HG03097 (cell line): ENCODE results near the gene EPYC.
"Not testable (repeated sequence)": the region's sequence is repeated elsewhere in the genome, so short reads cannot be mapped to it uniquely, and the experiment has no call there.

Experiments
- ATAC-seq: cut with Tn5 transposase; IDR thresholded peaks from one replicate; pipeline ENCODE4 v1.9.1; 2021; ENCODE audit not compliant: unreplicated experiment, low FRiP score

Gene EPYC

DNA sequence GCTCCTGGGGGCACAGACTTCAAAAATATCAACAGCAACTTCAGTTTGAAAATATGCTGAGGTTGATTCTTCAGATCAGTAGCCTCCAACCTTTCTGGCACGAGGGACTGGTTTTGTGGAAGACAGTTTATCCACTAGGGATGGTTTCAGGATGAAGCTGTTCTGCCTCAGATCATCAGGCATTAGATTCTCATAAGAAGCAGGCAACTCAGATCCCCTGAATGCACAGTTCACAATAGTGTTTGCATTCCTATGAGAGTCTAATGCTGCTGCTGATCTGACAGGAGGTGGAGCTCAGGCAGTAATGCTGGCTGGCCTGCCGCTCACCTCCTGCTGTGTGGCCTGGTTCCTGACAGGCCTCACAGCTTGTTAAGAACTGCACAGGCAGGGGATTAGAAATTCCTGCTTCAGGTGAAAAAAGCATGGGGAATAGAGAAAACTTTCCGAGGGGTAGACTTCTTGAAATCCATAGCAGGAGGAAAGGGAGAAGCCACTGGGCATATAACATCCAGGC is 12.8 kb downstream of the EPYC start:
- ATAC-seq: no peak

DNA sequence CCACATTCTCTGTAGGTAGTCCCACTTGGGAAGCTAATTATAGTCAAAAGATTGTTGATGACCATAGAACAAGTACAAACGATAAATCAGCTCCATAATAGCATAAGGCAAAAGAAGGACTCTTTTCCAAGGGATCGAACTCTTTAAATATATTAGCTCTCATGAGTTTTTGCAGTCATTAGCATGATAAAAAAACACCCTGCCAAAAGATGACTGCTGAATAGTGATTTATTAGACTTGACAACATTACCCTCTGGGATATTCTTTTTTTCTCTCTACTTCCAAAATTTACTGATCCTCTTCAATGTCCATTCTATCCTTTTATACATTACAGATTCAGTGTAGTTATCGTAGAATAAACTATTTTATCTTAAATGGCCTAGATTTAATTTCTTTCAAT is 14.2 kb downstream of the EPYC start:
- ATAC-seq: no peak

DNA sequence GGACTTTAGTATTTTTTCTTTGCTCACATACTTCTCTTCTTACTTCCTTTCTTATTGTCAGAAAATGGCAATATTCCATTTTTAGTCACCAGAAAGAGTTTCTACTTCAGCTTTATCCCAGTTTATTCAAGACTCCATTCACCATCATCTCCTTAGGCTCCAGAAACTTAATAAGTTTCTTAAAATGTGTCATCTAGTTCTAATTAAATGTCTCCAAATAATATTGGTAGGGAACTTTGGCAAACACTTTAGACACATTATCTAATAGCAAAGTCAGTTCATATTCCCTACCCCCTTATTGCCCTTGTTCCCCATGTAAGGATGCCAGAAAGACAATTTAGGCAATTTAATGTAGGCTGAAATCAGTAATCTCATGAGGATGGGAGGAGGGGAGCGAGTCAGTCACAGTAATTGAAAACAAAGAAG is 15.1 kb downstream of the EPYC start:
- ATAC-seq: no peak

DNA sequence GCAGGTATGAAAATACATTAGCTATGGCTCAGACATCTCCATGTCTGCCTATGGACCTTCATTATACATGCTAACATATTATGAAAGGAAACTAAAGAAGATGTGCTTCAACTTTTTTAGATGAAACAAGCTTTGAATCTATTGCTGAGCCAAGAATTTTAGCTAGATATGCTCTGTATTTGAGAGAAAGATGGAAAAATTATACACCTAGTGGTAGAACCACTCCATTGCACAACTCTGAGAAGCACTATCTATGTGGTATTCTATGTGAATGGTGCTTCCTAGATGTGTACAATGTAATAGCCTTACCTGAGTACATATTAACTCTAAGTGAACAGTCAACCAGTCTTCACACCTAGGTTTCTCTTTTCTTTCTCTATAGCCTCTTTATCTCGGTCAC is 17.3 kb downstream of the EPYC start:
- ATAC-seq: no peak

DNA sequence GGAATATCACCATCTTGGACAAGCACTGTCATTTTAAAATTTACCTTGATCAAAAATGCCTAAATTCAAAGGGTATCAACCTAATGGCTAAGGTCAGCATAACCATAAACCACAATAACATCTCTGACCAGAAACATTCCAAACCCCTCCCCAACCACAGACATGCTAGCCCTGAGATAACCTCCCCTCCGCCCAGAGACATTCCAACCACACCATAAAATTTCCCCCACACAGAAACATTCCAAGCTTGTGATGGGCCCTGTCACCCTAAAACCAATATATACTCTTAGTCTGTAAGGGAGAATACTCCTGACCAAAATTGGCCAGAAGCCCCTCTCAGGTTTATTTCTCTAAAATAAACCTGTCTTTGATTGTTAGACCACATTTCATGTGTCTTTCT is 17.7 kb downstream of the EPYC start:
- no peak for ATAC-seq

DNA sequence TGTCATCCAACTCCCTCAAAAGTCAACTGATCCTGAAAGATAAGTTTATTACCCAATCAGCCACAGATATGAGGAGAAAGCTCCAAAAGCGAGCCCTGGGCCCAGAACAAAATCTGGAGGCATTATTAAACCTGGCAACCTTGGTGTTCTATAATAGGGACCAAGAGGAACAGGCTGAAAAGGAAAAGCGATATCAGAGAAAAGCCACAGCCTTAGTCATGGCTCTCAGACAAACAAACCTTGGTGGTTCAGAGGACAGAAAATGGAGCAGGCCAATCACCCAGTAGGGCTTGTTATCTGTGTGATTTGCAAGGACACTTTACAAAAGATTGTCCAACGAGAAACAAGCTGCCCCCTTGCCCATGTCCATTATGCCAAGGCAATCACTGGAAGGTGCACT is 19.4 kb downstream of the EPYC start:
- ATAC-seq: not testable (repeated sequence)

DNA sequence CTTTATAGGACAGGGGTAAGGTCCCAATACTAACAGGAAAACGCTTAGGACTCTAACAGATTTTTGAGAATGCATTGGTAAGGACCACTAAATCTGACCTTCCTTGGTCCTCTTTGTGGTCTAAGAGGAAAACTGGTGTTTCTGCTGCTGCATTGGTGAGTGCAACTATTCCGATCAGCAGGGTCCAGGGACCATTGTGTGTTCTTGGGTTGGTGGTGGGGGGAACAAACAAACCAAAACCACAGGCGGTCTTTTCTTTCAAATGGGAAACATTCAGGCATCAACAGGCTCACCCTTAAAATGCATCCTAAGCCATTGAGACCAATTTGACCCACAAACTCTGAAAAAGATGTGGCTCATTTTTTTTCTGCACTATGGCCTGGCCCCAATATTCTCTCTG is 20.7 kb downstream of the EPYC start:
- no peak for ATAC-seq

DNA sequence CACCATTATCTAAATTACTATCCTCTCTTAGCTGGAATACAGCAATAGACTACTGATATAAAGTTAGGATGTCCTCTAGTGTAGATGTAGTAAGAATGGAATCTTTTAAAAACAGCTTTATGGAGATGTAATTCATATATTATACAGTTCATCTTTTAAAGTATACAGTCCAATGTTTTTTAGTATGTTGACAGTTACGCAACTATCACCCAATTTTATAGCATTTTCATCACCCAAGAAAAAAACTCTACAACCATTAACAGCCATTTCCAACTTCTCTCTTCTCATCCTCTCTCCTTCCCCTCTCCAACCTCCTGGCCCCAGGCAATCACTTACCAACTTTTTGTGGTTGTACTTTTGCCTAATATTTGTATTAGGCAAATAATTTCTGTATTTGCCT is 22.6 kb downstream of the EPYC start:
- no peak for ATAC-seq

DNA sequence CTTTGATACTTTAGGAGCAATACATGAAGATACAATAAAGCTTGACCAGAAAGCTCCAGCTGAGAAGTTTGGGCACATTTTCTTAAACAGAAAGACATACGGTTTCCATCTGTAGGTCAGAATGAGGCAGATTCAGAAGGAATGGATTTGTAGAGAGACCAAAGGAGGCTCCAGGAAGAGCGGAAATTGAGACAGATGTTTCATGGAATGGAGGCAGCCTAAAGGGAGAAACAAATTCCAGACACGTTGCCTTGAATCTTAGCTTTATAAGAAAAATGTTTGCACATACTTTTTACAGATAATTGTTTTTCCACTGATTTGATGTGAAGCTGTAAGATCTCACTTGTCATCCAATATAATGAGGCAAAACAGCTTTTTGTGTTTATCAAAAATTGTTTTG is 24.8 kb downstream of the EPYC start:
- no peak for ATAC-seq

DNA sequence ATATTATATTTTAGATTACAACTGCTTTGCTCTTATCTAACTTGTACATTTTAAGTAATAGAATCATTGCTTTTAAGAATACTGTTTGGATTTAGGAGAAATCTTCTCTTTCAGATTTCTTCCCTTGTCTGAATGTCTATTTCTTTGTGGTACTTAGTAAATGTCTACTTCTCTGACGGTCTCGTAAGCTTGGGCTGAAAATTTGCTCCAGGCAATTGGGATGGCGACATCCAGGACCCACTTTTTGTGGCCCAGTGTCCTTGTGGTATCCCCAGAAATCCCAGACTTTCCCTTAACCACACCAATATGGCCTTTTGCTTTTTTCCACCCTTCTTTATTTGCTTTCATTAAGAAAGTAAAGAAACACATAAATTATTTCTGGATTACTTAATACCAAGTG is 25.8 kb downstream of the EPYC start:
- no peak for ATAC-seq

DNA sequence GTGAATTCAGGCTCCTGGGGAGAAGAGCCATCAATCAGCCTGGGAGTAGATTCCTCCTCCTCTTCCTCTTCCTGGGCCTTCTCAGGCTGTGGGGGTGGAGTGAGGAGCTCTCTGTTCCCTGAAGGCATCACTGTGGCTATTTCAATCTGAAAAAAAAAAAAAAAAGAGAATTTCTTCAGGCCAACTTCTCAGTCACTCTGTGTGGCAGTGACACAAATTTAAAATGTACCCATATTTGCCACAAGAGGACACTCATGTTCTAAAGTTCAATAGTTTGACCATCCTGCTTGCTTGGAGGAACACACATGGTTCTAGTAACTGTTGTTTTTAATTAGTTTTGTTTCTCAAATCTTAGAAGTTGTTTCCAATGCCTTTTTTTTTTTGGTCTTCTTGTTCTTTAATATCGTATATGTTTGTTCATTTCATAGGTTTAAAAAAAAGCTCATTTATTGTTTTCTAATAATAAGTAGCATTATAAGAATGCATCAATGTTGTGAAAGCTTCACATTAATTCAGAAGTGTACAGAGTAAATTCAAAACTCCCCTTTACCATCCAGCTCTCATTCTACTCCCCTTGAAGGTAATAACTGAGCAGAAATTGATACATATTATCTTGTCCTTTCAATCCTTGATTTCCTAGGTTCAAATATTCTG is 26.5 kb downstream of the EPYC start:
- no peak for ATAC-seq

DNA sequence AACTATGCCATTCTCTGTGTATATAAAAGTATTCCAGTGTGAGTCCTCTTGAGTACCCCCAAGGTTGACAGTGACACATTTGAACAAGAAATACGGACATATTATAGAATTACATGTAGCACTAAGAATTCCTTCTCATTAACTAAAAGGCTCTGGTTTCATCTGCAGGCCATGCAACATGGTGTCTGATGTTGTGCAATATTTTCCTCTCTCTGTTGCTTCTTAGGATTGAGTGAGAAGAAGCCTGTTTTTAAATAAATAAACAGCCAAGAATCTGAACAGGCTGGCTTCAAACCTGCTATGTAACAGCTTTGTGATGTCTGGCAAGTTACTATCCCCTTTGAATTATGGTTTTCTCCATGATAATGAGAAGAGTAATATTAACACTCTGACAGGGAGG is 27.5 kb downstream of the EPYC start:
- no peak for ATAC-seq

DNA sequence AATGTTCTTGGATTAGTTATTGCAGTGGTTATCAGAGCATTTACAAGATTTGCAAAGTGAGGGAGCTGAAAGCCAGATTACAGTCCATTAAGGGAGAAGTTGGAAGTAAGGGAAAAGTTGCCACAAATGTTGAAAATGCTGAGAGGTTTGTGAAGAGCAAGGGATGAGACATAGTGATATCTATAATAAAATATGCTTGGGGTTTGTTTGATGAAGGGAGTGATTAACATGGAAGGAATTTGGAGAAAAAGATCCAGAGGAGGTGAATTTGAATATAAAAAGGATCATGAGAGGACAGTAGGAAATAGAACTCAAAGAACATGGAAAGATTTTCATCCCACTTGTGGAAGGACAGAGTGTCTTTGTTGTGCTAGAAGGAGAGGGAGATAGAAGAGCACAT is 30.5 kb downstream of the EPYC start:
- no peak for ATAC-seq

DNA sequence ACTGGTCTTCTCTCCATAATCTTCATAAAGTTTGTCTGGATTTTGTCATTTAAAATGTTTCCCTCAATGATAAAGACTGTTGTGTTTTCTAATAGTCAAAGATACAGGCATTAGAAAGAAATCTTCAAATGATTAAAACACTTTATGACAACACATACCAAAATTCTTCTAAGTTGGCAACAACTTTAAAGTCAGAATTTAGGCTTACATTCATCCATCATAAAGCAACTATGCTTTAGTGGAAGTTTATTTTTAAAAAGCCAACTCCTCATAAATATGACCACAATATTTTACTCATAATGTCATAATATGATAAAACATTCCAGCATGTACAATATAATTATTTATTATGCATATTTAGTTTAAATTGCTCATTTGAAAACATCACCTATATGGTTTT is 32.5 kb downstream of the EPYC start:
- ATAC-seq: no peak

DNA sequence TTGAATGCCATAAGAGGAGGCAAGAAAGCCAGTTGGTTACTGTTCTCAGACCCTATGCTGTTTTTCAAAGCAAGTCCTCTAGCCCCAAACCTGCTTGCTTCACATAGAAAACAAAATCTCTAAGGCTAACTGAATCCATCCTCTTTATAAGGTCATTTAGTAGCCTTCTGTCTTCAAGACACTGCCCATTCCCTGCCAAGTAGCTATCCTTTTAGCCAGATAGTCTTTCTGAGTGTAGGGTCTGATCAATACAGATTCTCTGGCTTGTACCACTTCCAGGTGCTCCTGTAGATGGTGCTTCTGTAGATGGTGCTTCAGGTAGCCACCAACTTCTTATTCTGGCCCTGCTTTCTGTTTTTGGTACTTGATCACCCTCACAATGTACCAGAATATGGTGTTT is 33.9 kb downstream of the EPYC start:
- ATAC-seq: no peak

DNA sequence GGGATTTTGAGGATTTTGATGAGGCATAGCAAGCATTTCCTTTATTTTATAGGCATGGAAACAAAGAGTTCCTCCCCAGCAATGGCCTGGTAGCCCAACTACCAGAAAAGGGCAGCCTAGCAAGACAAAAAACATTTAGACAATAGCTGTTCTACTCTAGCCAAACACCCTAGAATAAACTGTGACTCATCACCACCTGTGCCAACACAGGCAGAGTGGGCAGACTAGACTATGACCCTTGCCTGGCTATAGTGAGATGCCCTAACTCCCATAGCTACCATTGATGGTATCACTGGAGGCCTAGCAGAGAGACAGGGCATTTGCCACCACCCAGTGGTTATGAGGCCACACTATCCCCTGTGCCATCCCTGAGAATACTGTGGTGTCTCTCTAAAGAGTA is 34.3 kb downstream of the EPYC start:
- no peak for ATAC-seq

DNA sequence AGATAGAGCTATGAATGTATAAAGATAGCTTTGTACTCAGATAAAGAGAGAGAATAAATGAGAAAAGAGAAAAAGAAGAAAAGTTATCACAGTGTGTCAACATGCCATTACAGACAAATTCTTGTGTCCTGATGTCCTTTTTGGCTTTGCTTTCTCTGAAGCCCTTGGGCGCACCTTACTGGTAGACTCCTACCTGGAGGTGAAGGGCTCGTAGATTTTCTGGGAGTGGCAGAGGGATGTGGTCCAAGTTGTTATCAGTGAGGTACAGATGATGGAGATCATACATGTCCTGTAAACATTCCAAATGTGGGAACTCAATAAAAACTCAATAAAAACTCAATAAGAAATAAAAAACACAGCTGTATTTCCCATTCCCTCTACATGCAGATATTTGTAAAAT is 34.9 kb downstream of the EPYC start:
- no peak for ATAC-seq

DNA sequence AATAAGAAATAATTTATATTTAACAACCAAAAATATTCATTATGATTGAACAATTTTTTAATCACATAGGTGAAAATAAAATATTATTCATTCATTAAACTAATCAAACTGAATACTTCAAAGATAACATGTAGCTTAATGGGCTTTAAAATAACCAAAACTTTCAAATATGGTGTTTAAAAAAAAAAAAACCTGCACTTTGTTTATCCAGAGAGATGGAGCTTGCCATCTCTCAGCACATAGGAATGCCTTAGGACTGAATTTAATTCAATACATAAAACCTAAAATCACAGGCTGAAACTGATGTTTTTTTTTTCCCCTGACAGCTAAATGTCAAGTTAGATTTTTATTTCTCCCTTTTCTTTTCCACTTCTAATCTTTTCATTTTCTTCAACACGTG is 35.4 kb downstream of the EPYC start:
- ATAC-seq: no peak

DNA sequence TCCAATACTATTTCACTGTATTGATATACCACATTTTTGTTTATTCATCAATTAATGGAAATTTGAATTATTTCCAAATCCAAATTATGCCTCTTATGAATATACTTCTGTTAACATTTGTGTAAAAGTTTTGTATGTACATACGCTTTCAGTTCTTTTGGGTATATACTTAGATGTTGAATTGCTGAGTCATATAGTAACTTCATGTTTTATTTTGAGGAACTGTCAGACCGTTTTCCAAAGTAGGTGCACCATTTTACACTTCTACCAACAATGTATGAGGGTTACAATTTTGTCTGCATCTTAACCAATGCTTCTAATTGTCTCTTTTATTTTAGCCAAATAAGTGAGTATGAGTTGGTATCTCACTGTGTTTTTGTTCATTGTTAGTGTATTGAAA is 39.6 kb downstream of the EPYC start:
- ATAC-seq: no peak

DNA sequence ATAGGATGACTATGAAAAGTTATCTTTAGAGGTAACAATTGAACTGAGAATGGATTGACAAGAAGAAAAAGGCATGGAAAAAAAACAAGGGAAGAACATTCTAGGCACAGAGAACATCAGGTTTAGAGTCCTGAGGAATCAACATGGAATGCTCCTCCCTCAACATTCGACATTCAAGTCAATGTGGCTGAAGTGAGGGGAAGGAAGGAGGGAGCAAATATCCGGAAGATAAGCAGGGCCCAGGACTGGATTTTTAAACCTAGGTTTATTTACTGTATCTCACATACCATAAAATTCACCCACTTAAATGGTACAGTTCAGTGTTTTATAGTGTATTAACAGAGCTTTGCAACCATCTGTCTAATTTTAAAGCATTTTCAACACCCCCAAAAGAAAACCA is 40.2 kb downstream of the EPYC start:
- ATAC-seq: no peak

DNA sequence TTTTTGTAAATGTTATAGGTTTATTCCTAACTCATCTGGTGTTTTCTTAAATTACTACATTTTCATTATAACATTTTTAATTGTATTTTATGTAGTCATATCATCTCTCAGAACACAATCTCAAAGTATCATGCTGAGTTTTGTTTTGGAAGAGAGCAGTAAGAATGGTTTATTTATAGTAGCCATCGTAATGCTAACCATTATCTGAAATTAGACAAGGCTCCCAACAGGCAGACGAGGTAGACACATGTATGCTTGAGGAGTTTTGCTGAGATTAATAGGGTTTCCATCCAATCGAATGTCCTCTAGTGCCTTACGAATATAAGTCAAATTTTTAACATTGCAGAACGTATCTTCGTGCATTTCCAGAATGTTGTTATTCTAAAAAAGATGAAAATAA is 40.8 kb downstream of the EPYC start:
- no peak for ATAC-seq

DNA sequence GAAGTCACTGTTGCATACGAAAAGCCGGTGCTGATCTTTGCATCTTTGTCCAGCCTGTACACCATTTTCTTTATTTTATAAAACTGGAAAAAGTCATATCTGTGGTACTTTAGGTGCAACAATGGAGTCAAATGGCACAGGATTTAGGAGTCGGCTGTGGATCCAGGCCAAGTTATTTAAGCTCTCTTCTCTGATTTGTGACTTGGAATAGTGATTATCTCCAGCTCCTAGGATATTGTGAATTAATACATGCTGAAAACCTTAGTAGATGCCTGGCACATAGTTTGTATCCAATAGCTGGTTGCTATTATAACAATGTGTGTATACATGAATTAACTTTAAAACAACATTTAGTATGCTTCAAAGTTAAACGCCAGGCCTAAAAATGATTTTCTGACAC is 43.6 kb downstream of the EPYC start:
- no peak for ATAC-seq

DNA sequence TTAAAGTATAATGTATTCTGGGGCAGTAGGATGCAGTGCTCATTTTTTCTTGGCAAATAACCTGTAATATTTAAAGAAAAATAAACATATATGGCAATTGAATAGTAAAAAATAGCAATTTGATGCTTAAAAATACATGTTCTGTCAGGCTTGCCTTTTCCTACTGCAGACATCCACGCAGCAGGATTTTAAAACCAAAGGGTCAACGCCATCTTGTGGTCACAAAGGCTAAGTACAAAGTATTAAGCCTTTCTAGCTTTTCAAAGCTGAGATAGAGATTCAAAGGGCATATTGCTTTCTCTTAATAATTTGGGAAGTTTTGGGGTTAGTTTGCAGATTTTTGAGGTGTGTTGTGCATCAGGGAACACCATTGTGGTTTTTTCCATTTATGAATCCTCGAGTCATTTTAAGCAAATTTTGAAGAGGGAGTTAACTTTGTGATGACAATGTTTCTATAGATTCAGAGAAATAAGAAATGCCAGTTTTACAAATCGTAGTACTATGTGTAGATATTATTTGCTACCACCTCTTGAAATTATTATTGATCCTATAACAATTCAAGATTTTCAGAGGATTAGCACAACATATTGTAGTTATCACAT is 45.1 kb downstream of the EPYC start:
- ATAC-seq: peak; percentile 66
